Aorta (tissue), 5 donors: ENCODE results near the gene ATXN7L3B. TPM values are rescaled to one million over a fixed set of nuclear protein-coding genes. Genes with fewer than 3 reads are reported as not detected.

Source experiments
- ATAC-seq: fragments of 200-7000 bp; cut with Tn5 transposase; one replicate; pipeline ENCODE4 v1.9.1; 2022; ENCODE audit warnings: moderate library complexity; ENCODE audit not compliant: low FRiP score
- DNase-seq, 2 donors: peaks; one replicate each; pipeline ENCODE4 v3.0.0-alpha.2; 2020
- H3K27ac ChIP-seq, 2 donors: one replicate each; pipeline ENCODE4 v1.5.1; 2013; ENCODE audit warnings: low read length in 2 of 2, mild to moderate bottlenecking in 2 of 2, moderate library complexity in 2 of 2, control low read depth in 1 of 2, inconsistent platforms in 1 of 2, low read depth in 1 of 2
- H3K27me3 ChIP-seq, 2 donors: one replicate each; pipeline ENCODE4 v1.6.1; 2013; ENCODE audit warnings: control low read depth in 1 of 2, low read length in 1 of 2, mild to moderate bottlenecking in 1 of 2, moderate library complexity in 1 of 2; ENCODE audit not compliant: insufficient read depth in 2 of 2, control insufficient read depth in 1 of 2
- H3K36me3 ChIP-seq, 2 donors: one replicate each; pipeline ENCODE4 v1.6.1; 2013; ENCODE audit warnings: control low read depth in 1 of 2, low read length in 1 of 2, mild to moderate bottlenecking in 1 of 2; ENCODE audit not compliant: insufficient read depth in 2 of 2, control insufficient read depth in 1 of 2
- H3K4me1 ChIP-seq, 2 donors: one replicate each; pipeline ENCODE4 v1.6.1; 2013; ENCODE audit warnings: low read length in 2 of 2, control low read depth in 1 of 2, mild to moderate bottlenecking in 1 of 2, moderate library complexity in 1 of 2; ENCODE audit not compliant: insufficient read depth in 2 of 2, control insufficient read depth in 1 of 2
- H3K4me3 ChIP-seq, 2 donors: one replicate each; pipeline ENCODE4 v1.5.1; 2013; ENCODE audit warnings: low read length in 2 of 2, control low read depth in 1 of 2, mild to moderate bottlenecking in 1 of 2
- H3K9me3 ChIP-seq: one replicate; pipeline ENCODE4 v1.6.1; 2013; ENCODE audit warnings: mild to moderate bottlenecking, low read length; ENCODE audit not compliant: control insufficient read depth
- WGBS, 2 donors: extraction: QIAGEN DNeasy Blood & Tissue Kit; methylation state at CpG; one replicate each; pipeline ENCODE4 v1.1.7; 2013; 5-methylcytosine and 5-hydroxymethylcytosine counted together
- intact Hi-C, 2 donors: fragments of 100-400 bp; cut with DNase I; formaldehyde crosslinking; loops; one replicate each; pipeline versions ENCODE4 v1.14.2 to v1.15.0; 2022
- polyA plus RNA-seq, 2 donors: library from polyadenylated mRNA; stranded (reverse); fragments of 200-250 nt; gene quantifications; one replicate each; pipeline ENCODE4 v1.2.3, GENCODE V29; 2013
- total RNA-seq, 2 donors: library from RNA; stranded (reverse); fragmentation: NEBNext Ultra II Directional; extraction: Animal tissue kit (Norgen Biotek cat#: 25700); gene quantifications; one replicate each; pipeline ENCODE4 v1.2.1, GENCODE V29; 2021
- donor health status: healthy with polysubstance abuse.
- donor health status: Bipolar disorder and iron deficiency.
- donor health status: DM: no; HTN: no; CAD: no.
- donor health status: DM: no; HTN: no; CAD: no.
- donor health status: DM: yes; HTN: yes; CAD: no.

ATXN7L3B gene
- total and polyA plus RNA-seq, 4 donors = 7.7 to 21.5 (median 14.1) TPM

DNA sequence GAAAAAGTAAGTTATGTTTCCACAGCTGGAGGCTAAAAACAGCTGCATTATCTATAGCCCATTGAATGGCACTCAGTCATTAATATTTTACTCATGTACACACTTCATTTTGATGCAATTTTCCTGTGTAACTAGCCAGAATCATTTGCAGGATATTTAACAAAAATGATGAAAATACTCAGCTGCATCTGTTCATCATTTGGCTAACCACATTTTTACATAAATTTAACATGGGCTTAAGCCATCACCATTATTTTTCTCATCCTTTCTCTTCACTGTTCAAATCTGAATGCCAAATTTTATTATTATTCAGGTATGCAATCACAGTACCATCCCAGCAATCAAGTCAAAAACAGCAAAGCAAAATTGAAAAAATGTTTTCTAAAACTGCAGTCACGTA is 41.8 kb downstream of the ATXN7L3B start:
- DNase-seq (no peak), ATAC-seq (no peak)
- H3K9me3 ChIP-seq = no peaks in the 10 kb centered on the region
- no peaks in the 10 kb centered on the region for H3K27me3 ChIP-seq
- no peaks in the 10 kb centered on the region for H3K4me1 ChIP-seq
- H3K27ac ChIP-seq = no peak overlapping the region
- WGBS, 2 donors = 54 to 61% methylated on average over 1 of the region's 1 CpG
- H3K36me3 ChIP-seq = no peaks in the 10 kb centered on the region
- intact Hi-C loops = loop anchor here (10.0 kb wide), 1 partner anchor 65 kb away; no protein-coding TSS in a partner anchor
- H3K4me3 ChIP-seq = no peak overlapping the region

DNA sequence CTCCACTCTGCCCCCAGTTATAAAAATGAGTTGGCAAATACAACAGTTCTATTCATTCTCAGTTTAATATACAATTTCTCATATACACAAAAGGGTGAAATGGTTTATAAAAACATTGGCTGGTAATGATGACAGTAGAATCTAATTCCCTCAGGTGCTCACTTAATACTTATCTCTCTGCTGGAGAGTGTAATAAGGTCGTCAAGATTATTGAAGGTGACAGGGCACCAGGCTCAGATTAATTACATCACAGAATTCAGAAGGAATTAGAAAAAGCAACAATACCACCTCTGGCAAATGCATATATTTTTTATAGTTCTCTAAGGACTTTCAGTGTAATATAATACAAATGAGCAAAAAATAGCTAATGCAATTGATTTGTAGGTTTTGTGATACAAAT is 42.3 kb downstream of the ATXN7L3B start:
- H3K27ac ChIP-seq = no peak overlapping the region
- no peaks in the 10 kb centered on the region for H3K4me1 ChIP-seq
- no peak for DNase-seq
- H3K27me3 ChIP-seq = no peaks in the 10 kb centered on the region
- intact Hi-C loops = loop anchor here (10.0 kb wide), 1 partner anchor 65 kb away; no protein-coding TSS in a partner anchor
- no peak overlapping the region for H3K4me3 ChIP-seq
- WGBS, 2 donors = 34% methylated on average over 1 of the region's 1 CpG
- ATAC-seq = no peak
- H3K9me3 ChIP-seq = no peaks in the 10 kb centered on the region
- no peaks in the 10 kb centered on the region for H3K36me3 ChIP-seq

DNA sequence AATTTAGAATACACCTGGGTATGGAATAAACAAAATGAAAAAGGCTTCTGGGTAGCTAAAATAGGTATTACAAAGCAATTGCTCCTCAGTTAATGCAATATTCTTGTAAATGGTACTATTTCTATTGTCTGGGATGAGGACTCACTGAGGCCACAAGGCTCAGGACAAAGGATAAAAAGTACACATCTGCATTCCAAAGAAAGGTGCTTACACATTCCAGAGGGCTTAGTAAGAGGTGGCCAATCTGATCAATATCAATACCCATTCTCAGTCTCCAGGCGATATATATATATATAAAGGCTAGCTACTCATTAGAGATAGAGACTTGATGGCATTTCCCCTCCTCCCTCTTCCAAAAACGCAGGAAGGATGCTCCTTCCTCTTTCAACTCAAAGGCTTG is 43.8 kb downstream of the ATXN7L3B start:
- Histone ChIP-seq H3K4me3 (no peak overlapping the region), H3K36me3 (no peaks in the 10 kb centered on the region), H3K4me1 (no peaks in the 10 kb centered on the region), H3K9me3 (no peaks in the 10 kb centered on the region), H3K27me3 (no peaks in the 10 kb centered on the region), H3K27ac (no peak overlapping the region)
- ATAC-seq (no peak), DNase-seq (no peak)
- WGBS, 2 donors = 42 to 53% methylated on average over 2 of the region's 2 CpGs
- intact Hi-C loops = no loop called here

DNA sequence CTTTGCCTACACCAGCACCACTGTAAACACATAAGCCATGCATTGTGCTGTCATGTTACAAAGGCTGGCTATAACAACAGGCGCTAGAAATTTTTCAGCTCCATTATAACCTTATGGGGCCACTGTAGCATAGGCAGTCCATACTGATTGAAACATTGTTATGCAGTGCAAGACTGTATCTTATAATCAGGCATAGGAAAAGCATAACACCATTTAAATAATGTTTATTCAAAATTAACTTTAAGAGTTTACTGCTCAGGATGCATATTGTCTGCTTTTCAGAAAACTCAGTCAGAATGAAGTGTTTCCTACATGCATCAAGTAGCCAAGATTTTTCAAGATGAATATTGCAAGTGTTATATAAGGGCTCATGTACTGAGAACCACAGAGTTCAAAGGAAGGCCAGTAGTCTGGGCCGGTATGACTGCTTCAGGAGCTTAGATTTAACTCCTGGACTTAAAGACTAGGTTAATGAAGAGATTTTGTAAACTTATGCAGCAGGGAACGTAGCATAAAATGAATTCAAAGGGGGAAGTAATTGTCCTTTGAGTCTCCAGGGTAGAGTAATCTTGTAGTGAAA is 46.9 kb downstream of the ATXN7L3B start:
- no peak for ATAC-seq
- WGBS, 2 donors = 57 to 65% methylated on average over 3 of the region's 3 CpGs
- H3K27me3 ChIP-seq = no peaks in the 10 kb centered on the region
- H3K4me1 ChIP-seq = no peaks in the 10 kb centered on the region
- H3K9me3 ChIP-seq = no peaks in the 10 kb centered on the region
- H3K4me3 ChIP-seq = no peak overlapping the region
- intact Hi-C loops = no loop called here
- H3K36me3 ChIP-seq = no peaks in the 10 kb centered on the region
- no peak overlapping the region for H3K27ac ChIP-seq
- DNase-seq = no peak

DNA sequence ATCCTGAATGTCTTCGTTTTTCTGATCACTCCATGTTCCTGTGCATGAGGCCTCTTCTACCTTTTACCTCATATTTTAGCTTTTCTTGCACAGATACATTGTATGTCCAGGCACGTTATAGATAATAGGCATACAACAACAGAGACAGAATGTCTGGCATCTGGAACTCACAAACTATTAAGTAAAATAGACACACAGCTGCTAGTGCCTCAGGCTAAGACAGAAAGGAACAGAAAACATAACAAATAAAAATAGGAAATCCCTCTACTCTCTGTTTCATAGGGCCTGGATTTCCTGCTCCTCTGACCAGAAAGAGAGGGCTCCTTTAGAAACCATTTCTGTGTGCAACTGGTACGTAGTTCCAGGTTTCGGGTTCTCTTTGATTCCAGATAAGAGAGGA is 48.6 kb downstream of the ATXN7L3B start:
- ATAC-seq (peak; percentile 12), DNase-seq (no peak)
- no peaks in the 10 kb centered on the region for H3K36me3 ChIP-seq
- intact Hi-C loops = no loop called here
- H3K27me3 ChIP-seq = no peaks in the 10 kb centered on the region
- no peak overlapping the region for H3K4me3 ChIP-seq
- 24 to 27% methylated on average over 4 of the region's 4 CpGs for WGBS, 2 donors
- H3K9me3 ChIP-seq = no peaks in the 10 kb centered on the region
- no peaks in the 10 kb centered on the region for H3K4me1 ChIP-seq
- no peak overlapping the region for H3K27ac ChIP-seq
